Stimulated activated CD8-positive, alpha-beta memory T cell treated with anti-CD3 and anti-CD28 coated beads, Interleukin-15, amount 100 ng/mL, for 24 hours (primary cell): ENCODE measurements around the gene AP1G1.

Experiments used
- DNase-seq: peaks from one replicate; pipeline ENCODE4 v3.0.0-alpha.2; 2020; ENCODE audit warnings: low read depth

AP1G1 gene

DNA sequence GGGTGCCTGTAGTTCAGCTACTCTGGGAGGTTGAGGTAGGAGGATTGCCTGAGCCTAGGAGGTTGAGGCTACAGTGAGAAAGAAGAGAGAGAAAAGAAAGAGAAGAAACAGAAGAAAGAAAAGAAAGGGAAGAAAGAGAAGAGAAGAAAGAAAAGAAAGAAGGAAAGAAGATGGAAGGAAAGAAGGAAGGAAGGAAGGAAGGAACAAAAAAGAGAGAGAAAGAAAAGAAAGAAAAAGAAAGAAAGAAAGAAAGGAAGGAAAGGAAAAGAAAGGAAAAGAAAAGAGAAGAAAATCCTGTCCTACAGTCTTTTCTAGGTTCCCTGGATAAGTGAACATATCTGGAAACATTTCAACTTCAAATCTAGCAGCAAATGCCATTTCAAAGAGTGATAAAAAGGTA, 54.5 kb downstream of the AP1G1 start:
- no peak for DNase-seq

- DNase-seq: no peak
Measured at GRCh38 chr16:71748226-71748625, 60.4 kb downstream of the AP1G1 start.

DNA sequence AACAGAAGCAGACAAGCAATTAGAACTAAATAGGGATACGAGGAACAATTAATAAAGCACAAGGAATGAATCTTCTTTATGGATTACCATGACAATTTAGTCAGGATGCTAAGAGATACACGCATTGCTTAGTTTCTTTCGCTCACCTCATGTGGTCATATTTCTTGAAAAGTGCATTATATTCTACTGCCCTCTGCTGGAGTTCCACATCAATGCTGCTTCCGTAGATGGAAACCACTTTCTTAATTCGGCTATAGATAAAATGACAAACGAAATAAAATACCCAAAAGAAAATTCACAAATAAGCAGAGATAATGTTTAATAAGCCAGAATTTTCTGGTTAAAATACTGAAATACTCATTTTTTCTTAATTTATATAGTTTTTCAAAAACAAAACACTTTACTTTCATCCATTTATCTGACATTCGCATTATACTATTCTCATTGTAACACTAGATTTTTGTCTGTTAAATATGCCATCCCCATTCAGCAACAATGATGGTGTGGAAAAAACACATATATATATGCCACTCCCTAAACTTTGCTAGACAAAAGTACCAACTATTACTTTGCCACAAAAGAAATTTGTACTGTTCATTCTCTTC, 62.1 kb downstream of the AP1G1 start:
- DNase-seq: no peak

DNA sequence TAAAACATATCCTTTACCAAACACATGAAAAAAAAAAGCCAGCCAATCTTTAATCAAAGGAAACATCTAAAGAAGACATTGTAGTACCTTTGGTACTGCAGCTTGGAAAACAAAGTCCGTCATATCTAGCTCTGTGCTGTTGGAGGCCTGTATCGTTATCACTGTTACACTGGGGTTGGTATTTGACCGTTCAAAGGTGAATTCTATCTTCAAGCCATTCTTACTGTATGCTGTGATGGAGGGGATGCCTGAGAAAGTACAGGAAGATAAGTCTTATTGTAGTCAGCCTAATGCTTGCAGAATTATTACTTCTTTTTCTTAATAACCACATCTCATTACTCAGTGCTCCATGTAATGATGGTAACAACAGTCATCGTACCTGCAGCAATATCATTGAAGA, 69.8 kb downstream of the AP1G1 start:
- no peak for DNase-seq

- no peak for DNase-seq
Measured at GRCh38 chr16:71737501-71737900, 71.1 kb downstream of the AP1G1 start.

GRCh38 chr16:71734511-71734910, 74.1 kb downstream of the AP1G1 start:
- no peak for DNase-seq

DNA sequence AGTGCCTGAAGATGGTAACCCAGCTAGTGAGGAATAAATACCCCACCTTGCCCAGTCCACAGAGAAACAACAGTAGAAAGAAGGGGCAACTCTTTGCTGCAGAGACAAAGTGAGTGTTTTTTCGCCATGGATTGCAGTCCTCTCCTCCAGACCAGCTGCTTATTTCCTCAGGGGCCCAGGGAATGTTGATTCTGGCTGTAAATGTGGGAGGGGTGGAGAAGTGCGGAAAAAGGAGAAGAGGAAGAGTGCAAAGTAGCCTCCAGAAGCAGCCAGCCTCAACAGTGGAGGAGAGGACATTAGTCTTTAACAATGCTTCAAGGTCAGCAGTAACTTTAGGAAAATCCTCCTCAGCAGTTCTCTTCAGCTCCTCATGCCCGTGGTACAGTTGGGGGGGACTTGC, 76.0 kb downstream of the AP1G1 start:
- no peak for DNase-seq

DNA sequence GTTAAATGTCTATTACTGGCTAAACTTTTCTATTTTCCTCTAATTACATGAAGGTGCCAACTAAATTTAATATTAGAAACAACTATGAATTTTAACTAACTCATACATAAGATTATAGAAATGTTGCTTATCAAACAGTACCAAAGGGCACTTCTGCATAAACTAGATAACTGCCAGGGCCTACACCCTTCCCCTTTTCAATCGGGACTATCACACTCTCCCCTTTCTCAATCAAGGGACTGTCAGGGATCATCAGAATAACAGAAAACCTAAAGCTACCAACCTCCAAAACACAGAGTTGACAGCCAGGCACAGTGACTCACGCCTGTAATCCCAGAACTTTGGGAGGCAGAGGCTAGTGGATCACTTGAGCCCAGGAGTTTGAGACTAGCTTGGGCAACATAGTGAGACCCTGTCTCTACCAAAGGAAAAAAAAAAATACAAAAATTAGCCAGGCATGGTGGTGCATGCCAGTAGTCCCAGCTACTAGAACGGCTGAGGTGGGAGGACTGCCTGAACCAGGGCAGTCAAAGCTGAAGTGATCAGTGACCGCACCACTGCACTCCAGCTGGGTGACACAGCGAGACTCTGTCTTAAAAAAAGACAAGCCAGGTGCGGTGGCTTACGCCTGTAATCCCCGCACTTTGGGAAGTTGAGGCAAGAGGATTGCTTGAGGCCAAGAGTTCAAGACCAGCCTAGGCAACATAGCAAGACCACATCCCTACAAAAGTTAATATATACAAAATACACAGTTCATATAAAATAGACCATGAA, 80.9 kb downstream of the AP1G1 start:
- no peak for DNase-seq

DNA sequence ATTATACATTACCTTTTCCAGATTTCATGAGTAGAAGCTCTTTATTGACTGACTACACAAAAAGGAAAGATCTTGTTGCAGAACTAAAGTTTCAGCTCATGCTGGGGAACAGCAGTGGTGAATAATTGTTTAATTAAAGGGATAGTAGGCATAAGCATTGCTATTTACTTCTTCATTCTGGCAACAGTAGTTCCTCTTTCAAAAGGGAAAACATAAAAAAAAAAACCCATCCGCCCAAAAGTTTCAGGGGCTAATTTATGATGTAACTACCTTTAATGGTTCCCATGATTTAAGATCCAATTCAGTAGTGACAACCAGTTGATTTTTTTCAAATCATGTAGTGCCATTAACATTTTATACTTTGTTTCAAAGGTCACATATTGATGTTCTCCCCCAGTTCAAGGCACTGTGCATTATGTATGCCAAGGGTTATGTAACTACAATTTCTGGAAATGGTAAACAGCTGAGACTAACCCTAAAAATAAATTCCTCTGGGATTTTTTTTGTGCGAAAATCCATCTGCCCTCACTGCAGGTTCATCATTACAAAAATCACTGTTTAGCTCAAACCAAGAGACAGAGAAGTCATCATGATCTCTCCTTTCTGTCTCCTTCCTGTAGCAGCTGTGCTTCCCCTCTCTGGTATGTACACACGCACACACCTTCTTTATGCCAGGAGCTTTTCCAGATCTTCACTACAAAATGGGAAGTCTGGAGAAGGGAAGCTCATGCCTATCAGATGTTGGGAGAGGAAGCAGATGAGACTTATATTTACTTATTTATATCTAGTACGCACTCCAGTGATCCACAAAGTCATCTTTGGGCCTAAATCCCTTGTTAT, 81.9 kb downstream of the AP1G1 start:
- DNase-seq: no peak

DNA sequence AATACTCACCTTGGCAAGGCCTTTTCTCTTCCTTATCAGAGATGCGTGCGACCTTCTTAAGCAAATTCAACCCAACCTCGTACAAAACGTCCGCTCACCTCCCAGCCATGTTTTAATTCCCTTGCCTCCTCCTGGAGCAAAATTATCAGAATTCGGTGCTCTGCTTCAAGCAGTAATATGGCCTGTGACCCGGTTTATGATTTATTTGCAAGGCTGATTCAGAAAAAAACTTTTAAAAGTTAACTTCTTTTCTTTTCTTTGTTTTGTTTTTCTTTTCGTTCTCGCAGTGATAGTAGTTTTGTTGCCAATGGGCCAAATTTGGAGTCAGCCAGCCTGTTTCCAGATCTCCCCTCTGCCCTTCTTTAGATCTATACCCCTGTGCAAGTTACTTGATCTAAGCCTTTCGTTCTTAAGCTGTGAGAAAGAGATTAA, 84.3 kb downstream of the AP1G1 start, which contains the start of gene PHLPP2:
TSS of gene PHLPP2 (minus strand) at position 382 of the 432 bp plus-strand sequence. CDS start 9,906 bp downstream, outside the sequence.
- DNase-seq: no peak

GRCh38 chr16:71723537-71724319, 84.9 kb downstream of the AP1G1 start:
- DNase-seq: peak; percentile 67

DNA sequence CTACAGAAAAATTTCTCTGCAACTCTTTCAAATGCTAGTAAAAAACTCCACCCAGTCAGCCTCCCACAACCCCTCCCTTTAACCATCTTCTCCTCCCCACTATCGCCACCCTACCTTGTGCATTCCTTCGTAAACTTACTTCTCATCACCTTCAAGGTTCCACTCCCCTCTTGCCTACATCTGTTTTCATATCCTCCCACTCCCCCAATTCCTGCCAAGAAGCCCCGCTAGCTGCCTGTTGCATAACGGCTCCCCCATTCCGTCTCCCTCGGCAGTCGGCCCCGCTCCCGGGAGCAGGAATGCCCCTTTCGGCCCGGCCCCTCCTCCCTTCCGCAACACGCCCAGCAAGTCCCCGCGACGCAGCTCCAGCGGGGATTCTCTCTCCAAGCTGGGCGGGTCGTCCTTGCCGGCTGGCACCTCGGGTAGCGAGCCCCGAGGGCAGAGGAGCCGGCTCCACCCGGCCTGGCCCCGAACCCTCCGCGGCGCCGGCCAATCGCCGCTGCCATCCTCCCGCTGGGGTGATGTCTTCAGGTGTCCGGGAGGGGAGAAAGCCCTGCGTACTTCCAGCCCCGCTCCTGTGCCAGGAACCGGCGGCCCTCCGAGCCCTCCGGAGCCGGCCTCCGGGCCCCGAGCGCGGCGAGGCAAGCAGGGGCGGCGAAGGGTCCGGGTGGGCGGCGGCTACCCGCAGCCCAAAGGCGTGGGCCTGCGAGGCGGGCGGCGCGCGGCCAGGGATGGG, 85.7 kb downstream of the AP1G1 start:
- peak; percentile 16 for DNase-seq

DNA sequence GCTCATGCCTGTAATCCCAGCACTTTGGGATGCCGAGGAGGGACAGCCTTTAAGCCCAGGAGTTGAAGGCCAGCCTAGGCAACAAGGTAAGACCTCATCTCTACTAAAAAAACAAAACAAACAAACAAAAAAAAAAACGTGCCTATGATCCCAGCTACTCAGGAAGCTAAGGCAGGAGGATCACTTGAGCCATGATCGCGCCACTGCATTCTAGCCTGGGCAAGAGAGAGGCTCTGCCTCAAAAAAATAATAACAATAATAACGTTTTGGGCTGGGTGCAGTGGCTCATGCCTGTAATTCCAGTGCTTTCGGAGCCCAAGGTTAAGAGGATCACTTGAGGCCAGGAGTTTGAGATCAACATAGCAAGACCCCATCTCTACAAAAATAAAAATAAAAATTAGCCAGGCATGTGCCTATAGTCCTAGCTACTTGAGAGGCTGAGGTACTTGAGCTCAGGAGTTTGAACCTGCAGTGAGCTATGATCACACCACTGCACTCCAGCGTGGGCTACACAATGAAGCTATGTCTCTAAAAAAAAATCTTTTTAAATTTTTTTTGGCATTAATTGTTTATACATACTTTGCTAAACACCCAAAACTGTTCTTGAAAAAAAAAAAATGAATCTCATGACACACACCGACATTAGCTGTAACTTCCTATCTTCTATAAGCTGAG, 87.4 kb downstream of the AP1G1 start:
- DNase-seq: no peak

DNA sequence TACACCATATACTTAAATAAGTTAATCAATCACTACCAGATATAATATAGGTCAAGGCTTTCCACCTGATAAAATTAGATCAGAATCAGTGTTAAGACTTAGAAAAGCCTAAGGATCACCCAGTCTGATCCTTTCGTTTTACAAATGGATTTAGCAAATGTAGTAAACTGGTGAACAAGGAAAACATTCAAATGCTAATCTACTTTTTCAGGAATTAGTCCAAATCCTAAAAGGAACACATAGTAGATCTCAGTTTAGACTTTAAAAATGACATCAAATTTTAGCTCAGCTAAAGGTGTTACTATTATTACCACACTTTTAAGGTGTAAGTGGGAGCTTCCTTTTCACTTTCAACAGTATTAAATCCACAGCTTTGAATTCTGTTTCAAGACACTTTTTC, 96.1 kb downstream of the AP1G1 start:
- DNase-seq: no peak

DNA sequence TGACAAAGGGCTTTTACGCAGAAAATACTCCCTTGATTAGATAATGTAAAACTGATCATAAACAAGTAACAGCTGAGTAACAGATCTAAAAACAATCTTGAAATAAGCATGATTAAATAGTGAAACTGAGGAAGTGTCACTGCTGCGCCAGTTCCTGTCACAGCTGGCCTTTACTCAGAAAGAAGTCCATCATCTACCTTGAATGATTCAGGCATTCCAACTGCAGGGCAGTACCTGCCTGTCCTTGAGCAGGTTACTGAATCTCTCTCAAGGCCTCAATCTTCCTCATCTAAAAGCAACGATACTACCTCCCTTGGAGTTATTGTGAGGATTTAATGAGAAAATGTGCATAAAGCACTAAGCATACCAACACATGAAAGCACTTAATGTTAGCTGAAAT, 96.8 kb downstream of the AP1G1 start:
- DNase-seq: no peak

DNA sequence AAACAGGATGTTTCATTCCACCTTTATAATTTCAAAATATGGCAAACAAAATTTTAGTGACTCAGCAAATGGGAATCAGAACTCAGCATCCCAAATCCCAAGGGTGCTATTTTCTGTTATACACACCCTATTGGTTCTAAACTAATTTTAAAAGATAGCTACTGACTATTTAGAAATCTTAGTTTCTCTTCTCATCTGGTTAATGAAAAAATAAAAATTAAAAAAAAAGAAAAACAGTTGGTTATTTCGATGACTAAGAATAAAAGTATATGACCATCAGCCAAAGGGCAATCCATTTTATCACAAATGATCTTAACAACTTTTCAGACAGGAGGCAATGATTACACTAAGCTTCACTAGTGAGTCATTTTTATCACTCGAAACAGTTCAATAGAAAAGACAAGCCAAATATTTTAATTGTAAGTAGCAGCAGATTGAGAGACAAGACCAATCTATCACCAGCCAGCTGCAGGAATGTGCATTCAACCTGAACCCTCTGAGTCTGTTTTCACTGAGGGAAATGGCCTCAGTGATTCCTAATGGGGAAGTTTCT, 99.3 kb downstream of the AP1G1 start:
- DNase-seq: no peak

DNA sequence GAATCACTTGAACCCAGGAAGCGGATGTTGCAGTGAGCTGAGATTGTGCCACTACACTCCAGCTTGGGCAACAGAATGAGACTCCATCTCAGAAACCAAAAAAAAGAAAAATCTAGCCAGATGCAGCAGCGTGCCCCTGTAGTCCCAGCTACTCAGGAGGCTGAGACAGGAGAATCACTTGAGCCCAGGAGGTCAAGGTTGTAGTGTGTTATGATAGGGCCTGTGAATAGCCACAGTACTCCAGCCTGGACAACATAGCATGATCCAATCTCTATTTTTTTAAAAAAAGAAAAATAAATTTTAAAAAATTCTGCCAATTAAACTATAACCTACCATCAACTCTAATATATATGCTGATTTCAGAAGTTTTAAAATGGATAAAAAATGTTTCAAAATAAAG, 99.9 kb downstream of the AP1G1 start:
- DNase-seq: no peak

DNA sequence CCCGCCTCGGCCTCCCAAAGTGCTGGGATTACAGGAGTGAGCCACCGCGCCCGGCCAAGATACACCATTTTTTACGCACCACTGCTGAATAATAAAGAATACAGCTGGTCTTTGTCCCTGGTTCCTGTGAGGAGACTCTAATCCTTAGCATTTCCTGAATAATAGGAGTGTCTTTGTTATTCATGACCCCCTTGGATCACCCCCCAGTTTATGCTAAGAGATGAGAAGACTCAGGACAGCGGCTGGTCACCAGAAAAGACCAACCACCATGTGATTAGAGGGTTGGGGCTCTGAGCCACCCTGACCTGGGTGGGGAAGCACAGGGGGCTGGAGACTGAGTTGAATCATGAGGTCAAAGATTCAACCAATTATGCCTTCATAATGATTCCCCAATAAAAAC, 101.4 kb downstream of the AP1G1 start:
- no peak for DNase-seq

DNA sequence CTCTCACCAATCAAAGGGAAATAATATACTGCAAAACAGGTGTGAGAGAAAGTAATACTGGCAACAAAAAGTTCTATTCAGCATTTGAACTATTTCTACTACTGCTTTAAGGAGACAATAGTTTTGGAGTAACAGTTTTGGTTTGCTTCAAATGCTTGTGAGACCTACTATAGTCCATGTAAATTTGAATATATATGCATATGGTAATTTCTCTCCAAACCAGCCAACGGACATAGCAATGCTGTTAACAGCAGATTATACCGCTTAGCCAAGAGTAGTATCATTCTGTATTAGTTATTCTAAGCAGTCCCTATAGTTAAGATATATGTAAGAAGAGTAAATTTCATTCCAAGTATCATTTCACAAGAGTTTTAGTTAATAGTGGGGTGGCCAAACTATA, 102.6 kb downstream of the AP1G1 start:
- DNase-seq: no peak

DNA sequence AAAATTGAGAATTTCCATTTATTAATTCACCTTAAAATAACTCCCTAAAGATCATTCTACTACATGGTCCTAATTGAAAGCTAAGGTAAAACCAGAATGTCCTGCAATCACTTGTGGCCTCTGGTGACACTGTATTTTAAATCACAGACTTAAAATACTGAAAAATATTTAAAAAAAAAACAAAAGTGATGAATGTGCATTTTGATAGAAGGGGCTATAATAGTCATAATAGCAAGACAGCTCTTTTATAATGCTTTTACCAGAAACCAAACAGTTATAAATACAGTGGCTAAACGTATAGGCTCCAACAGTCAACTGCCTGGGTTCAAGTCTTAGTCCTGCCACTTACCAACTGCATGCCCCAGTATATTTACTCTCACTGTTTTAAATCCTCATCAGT, 105.3 kb downstream of the AP1G1 start:
- DNase-seq: no peak
